IMR-90 (cell line): ENCODE data around the gene LDLRAD4. TPM values are rescaled to one million over a fixed set of nuclear protein-coding genes. Genes with fewer than 3 reads are reported as not detected.

ENCODE experiments used
- ATAC-seq: fragments of 200-7000 bp; cut with Tn5 transposase; 2 replicates; pipeline ENCODE4 v1.9.1; 2020; ENCODE audit warnings: low read depth, mild to moderate bottlenecking, moderate library complexity
- BruUV-seq: library from RNA; stranded (reverse); fragments of 400-500 nt; replicated peaks from 2 replicates; lab custom pipeline; 2021; lab: Mats Ljungman, UMichigan
- CTCF ChIA-PET: fragments of 300-600 bp; formaldehyde crosslinking; extraction: SDS; loops from one replicate; lab custom pipeline; 2021; ENCODE audit warnings: antibody characterized with exemption; lab: Yijun Ruan, JAX
- POLR2A ChIA-PET: fragments of 300-600 bp; sonication (Branson Sonifier 250); formaldehyde crosslinking; loops from one replicate; lab custom pipeline; 2022; ENCODE audit warnings: antibody characterized with exemption; ENCODE audit not compliant: unreplicated experiment; lab: Charles Lee
- DNase-seq: peaks from one replicate; pipeline ENCODE4 v3.0.0; 2013
- H2AFZ ChIP-seq: replicated peaks from 2 replicates; pipeline ENCODE3; 2013; ENCODE audit warnings: low read length, mild to moderate bottlenecking; ENCODE audit not compliant: poor library complexity
- H2AK5ac ChIP-seq: 2 replicates; pipeline ENCODE4 v1.6.1; 2013; ENCODE audit warnings: low read depth, low read length, inconsistent platforms
- H2AK9ac ChIP-seq: replicated peaks from 2 replicates; pipeline ENCODE3; 2013; ENCODE audit warnings: mild to moderate bottlenecking, low read depth, low read length, moderate library complexity; ENCODE audit not compliant: poor library complexity
- H2BK120ac ChIP-seq: 2 replicates; pipeline ENCODE4 v1.6.1; 2013; ENCODE audit warnings: low read depth, low read length, inconsistent platforms
- H2BK15ac ChIP-seq: 3 replicates; pipeline ENCODE4 v1.6.1; 2013; ENCODE audit warnings: low read depth, low read length, inconsistent platforms
- H2BK20ac ChIP-seq: 2 replicates; pipeline ENCODE4 v1.6.1; 2013; ENCODE audit warnings: low read depth, mild to moderate bottlenecking, inconsistent platforms, low read length, moderate library complexity
- H2BK5ac ChIP-seq: 2 replicates; pipeline ENCODE4 v1.6.1; 2013; ENCODE audit warnings: mild to moderate bottlenecking, low read depth, low read length, inconsistent platforms; ENCODE audit not compliant: poor library complexity, severe bottlenecking
- H3K14ac ChIP-seq: replicated peaks from 2 replicates; pipeline ENCODE4 v1.6.1; 2013; ENCODE audit warnings: low read depth, low read length, inconsistent platforms
- H3K18ac ChIP-seq: 2 replicates; pipeline ENCODE4 v1.6.1; 2013; ENCODE audit warnings: low read depth, low read length, control low read depth
- H3K23ac ChIP-seq: 2 replicates; pipeline ENCODE4 v1.6.1; 2013; ENCODE audit warnings: low read depth, low read length, inconsistent platforms
- H3K27ac ChIP-seq: 2 replicates; pipeline ENCODE4 v1.5.1; 2013; ENCODE audit warnings: mild to moderate bottlenecking, control low read depth, low read length; ENCODE audit not compliant: insufficient read depth
- H3K27me3 ChIP-seq: 2 replicates; pipeline ENCODE4 v1.6.1; 2013; ENCODE audit warnings: low read length; ENCODE audit not compliant: control insufficient read depth, insufficient read depth
- H3K36me3 ChIP-seq: 2 replicates; pipeline ENCODE4 v1.6.1; 2013; ENCODE audit warnings: low read length, mixed read lengths; ENCODE audit not compliant: control insufficient read depth, insufficient read depth
- H3K4ac ChIP-seq: 2 replicates; pipeline ENCODE4 v1.6.1; 2013; ENCODE audit warnings: low read depth, low read length, inconsistent platforms
- H3K4me1 ChIP-seq: 2 replicates; pipeline ENCODE4 v1.6.1; 2013; ENCODE audit warnings: low read length, mixed read lengths; ENCODE audit not compliant: control insufficient read depth, insufficient read depth
- H3K4me2 ChIP-seq: 2 replicates; pipeline ENCODE4 v1.6.1; 2013; ENCODE audit warnings: low read depth, mild to moderate bottlenecking, control low read depth, low read length, moderate library complexity
- H3K4me3 ChIP-seq: 2 replicates; pipeline ENCODE4 v1.5.1; 2013; ENCODE audit warnings: low read depth, mild to moderate bottlenecking, control low read depth, low read length, moderate library complexity; ENCODE audit not compliant: insufficient read depth
- H3K56ac ChIP-seq: 2 replicates; pipeline ENCODE4 v1.6.1; 2013; ENCODE audit warnings: low read length, inconsistent platforms; ENCODE audit not compliant: insufficient read depth; ENCODE audit errors: extremely low read depth
- H3K79me1 ChIP-seq, 2 experiments: 2 replicates each; pipeline ENCODE4 v1.6.1; 2013; ENCODE audit warnings: low read length in 2 of 2, inconsistent platforms in 1 of 2, low read depth in 1 of 2
- H3K9ac ChIP-seq: 2 replicates; pipeline ENCODE4 v1.6.1; 2013; ENCODE audit warnings: low read depth, low read length, control low read depth
- H3K9me1 ChIP-seq: 2 replicates; pipeline ENCODE4 v1.6.1; 2013; ENCODE audit warnings: low read length, inconsistent platforms; ENCODE audit not compliant: insufficient read depth
- H3K9me3 ChIP-seq: 2 replicates; pipeline ENCODE4 v1.6.1; 2013; ENCODE audit warnings: low read length; ENCODE audit not compliant: control insufficient read depth, insufficient read depth
- H4K20me1 ChIP-seq: 2 replicates; pipeline ENCODE4 v1.6.1; 2013; ENCODE audit warnings: low read length, inconsistent platforms; ENCODE audit not compliant: insufficient read depth
- H4K5ac ChIP-seq: 2 replicates; pipeline ENCODE4 v1.6.1; 2013; ENCODE audit warnings: mild to moderate bottlenecking, low read depth, low read length, control low read depth
- H4K8ac ChIP-seq, 2 experiments: 2 replicates each; pipeline ENCODE4 v1.6.1; 2013; ENCODE audit warnings: low read depth in 2 of 2, low read length in 2 of 2, control low read depth in 1 of 2, inconsistent platforms in 1 of 2
- H4K91ac ChIP-seq: 2 replicates; pipeline ENCODE4 v1.6.1; 2013; ENCODE audit warnings: low read depth, low read length, inconsistent platforms; ENCODE audit not compliant: insufficient read depth
- BHLHE40 ChIP-seq: fragments of 150-350 bp; IDR thresholded peaks from 2 replicates; pipeline ENCODE4 v1.6.1; 2016; ENCODE audit warnings: mild to moderate bottlenecking, low read depth, low read length
- CEBPB ChIP-seq: IDR thresholded peaks from 2 replicates; pipeline ENCODE4 v1.6.1; 2012; ENCODE audit warnings: low read depth, low read length, improper control_type of control experiment
- FOS ChIP-seq: fragments of 150-350 bp; IDR thresholded peaks from 2 replicates; pipeline ENCODE4 v1.6.1; 2016; ENCODE audit warnings: low read depth, low read length
- MAFK ChIP-seq: IDR thresholded peaks from 2 replicates; pipeline ENCODE4 v1.6.1; 2012; ENCODE audit warnings: low read depth, low read length, improper control_type of control experiment
- MAZ ChIP-seq: IDR thresholded peaks from 2 replicates; pipeline ENCODE4 v1.6.1; 2012; ENCODE audit warnings: low read depth, mild to moderate bottlenecking, low read length, improper control_type of control experiment, moderate library complexity, borderline replicate concordance
- MXI1 ChIP-seq: IDR thresholded peaks from 2 replicates; pipeline ENCODE4 v1.6.1; 2012; ENCODE audit warnings: low read depth, mild to moderate bottlenecking, low read length, moderate library complexity, borderline replicate concordance
- NFE2L2 ChIP-seq: fragments of 150-350 bp; IDR thresholded peaks from 2 replicates; pipeline ENCODE4 v1.6.1; 2016; ENCODE audit warnings: low read depth, mild to moderate bottlenecking, low read length
- POLR2A ChIP-seq: IDR thresholded peaks from 2 replicates; pipeline ENCODE4 v1.6.1; 2012; ENCODE audit warnings: mild to moderate bottlenecking, low read depth, low read length
- RAD21 ChIP-seq: IDR thresholded peaks from 2 replicates; pipeline ENCODE4 v1.6.1; 2012; ENCODE audit warnings: low read length, improper control_type of control experiment
- RCOR1 ChIP-seq: IDR thresholded peaks from 2 replicates; pipeline ENCODE4 v1.6.1; 2012; ENCODE audit warnings: mild to moderate bottlenecking, low read length, improper control_type of control experiment; ENCODE audit not compliant: insufficient replicate concordance
- RFX5 ChIP-seq: IDR thresholded peaks from 2 replicates; pipeline ENCODE4 v1.8.0; 2012; ENCODE audit warnings: low read depth, mild to moderate bottlenecking, low read length, moderate library complexity
- WGBS, 2 experiments: methylation state at CpG; one replicate each; pipeline versions ENCODE4 v1.1.5 to v1.1.7; 2013; ENCODE audit warnings: missing lambda C conversion rate in 2 of 2; ENCODE audit not compliant: insufficient read length in 1 of 2; ENCODE audit errors: extremely low coverage in 2 of 2; 5-methylcytosine and 5-hydroxymethylcytosine counted together
- dilution Hi-C: fragments of 300-500 bp; cut with HindIII; formaldehyde crosslinking; loops from one replicate; pipeline ENCODE4 v1.14.3; 2018; ENCODE audit warnings: low sequenced_read_pairs; ENCODE audit not compliant: unreplicated experiment
- in situ Hi-C: fragments of 300-500 bp; cut with MboI; formaldehyde crosslinking; loops from 3 replicates; pipeline ENCODE4 v1.14.3; 2019; ENCODE audit warnings: low sequenced_read_pairs, inconsistent platforms, mixed read lengths
- intact Hi-C: fragments of 100-400 bp; cut with micrococcal nuclease; formaldehyde crosslinking; loops from 2 replicates; pipeline ENCODE4 v1.10.0; 2022
- polyA plus RNA-seq, 3 experiments: library from polyadenylated mRNA; depleted of rRNA; stranded (reverse); fragments of >200 nt; gene quantifications; 2 replicates each; pipeline ENCODE4 v1.2.3, GENCODE V29; 2012; ENCODE audit warnings: low replicate concordance in 1 of 3
- total RNA-seq: library from RNA; depleted of rRNA; stranded (reverse); fragments of >200 nt; gene quantifications from 2 replicates; pipeline ENCODE4 v1.2.3, GENCODE V29; 2012
- TF ChIP-seq, protein P1 (sequence below): fragments of 150-350 bp; IDR thresholded peaks from 2 replicates; pipeline ENCODE4 v1.6.1; 2017; ENCODE audit warnings: mild to moderate bottlenecking, antibody characterized with exemption, low read length, low read depth
- TF ChIP-seq, protein P2 (sequence below): fragments of 150-350 bp; IDR thresholded peaks from 2 replicates; pipeline ENCODE4 v1.6.1; 2016; ENCODE audit warnings: low read depth, mild to moderate bottlenecking, low read length, moderate library complexity, borderline replicate concordance

The LDLRAD4 gene
- total and polyA plus RNA-seq, 2 of the 4 experiments (the other 2 are of a cell fraction) = not detected

DNA sequence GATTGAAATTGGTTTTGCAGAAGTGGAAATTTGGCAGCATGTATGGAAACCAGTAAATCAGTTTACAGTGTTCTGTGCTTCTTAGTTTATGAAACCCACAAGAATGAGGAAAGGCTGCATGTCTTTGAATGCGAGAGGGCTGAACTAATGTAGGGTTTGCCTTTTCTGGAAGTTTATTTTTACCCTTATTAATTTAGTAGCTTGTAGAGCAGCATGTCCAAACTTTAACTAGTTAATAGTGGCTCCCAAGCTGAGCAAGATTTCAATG, 50.4 kb downstream of the LDLRAD4 start:
- H2BK20ac ChIP-seq = no peak overlapping the region
- no peak overlapping the region for H3K56ac ChIP-seq
- H4K20me1 ChIP-seq = no peaks in the 10 kb centered on the region
- H3K4me2 ChIP-seq = no peak overlapping the region
- H3K4me1 ChIP-seq = no peaks in the 10 kb centered on the region
- no CpG with 5 or more reads among the region's 1 CpG for WGBS, 2 experiments
- H3K79me1 ChIP-seq = no peaks in the 10 kb centered on the region
- H2BK5ac ChIP-seq = no peak overlapping the region
- H4K8ac ChIP-seq = no peak overlapping the region
- no peak overlapping the region for H4K5ac ChIP-seq
- TF ChIP-seq NFE2L2 (no peak), POLR2A (no peak), CEBPB (no peak), BHLHE40 (no peak), MAFK (no peak), MXI1 (no peak), RCOR1 (no peak), RAD21 (no peak), MAZ (no peak), FOS (no peak), RFX5 (no peak)
- TF ChIP-seq, protein P1, sequence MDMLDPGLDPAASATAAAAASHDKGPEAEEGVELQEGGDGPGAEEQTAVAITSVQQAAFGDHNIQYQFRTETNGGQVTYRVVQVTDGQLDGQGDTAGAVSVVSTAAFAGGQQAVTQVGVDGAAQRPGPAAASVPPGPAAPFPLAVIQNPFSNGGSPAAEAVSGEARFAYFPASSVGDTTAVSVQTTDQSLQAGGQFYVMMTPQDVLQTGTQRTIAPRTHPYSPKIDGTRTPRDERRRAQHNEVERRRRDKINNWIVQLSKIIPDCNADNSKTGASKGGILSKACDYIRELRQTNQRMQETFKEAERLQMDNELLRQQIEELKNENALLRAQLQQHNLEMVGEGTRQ = no peak
- TF ChIP-seq, protein P2, sequence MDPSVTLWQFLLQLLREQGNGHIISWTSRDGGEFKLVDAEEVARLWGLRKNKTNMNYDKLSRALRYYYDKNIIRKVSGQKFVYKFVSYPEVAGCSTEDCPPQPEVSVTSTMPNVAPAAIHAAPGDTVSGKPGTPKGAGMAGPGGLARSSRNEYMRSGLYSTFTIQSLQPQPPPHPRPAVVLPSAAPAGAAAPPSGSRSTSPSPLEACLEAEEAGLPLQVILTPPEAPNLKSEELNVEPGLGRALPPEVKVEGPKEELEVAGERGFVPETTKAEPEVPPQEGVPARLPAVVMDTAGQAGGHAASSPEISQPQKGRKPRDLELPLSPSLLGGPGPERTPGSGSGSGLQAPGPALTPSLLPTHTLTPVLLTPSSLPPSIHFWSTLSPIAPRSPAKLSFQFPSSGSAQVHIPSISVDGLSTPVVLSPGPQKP = no peak
- no peak overlapping the region for H2BK120ac ChIP-seq
- H3K18ac ChIP-seq = no peak overlapping the region
- no peaks in the 10 kb centered on the region for H3K9me3 ChIP-seq
- no peaks in the 10 kb centered on the region for H3K36me3 ChIP-seq
- no peak overlapping the region for H2AK5ac ChIP-seq
- ChIA-PET CTCF (no interaction called here), POLR2A (no interaction called here)
- ATAC-seq (no peak), DNase-seq (no peak)
- H3K9me1 ChIP-seq = no peaks in the 10 kb centered on the region
- H2AFZ ChIP-seq = no peak overlapping the region
- H3K4ac ChIP-seq = no peak overlapping the region
- H3K27ac ChIP-seq = no peak overlapping the region
- no peak overlapping the region for H3K4me3 ChIP-seq
- no peak overlapping the region for H2AK9ac ChIP-seq
- H3K23ac ChIP-seq = no peak overlapping the region
- no peak overlapping the region for H4K91ac ChIP-seq
- H2BK15ac ChIP-seq = no peak overlapping the region
- H3K9ac ChIP-seq = no peak overlapping the region
- H3K27me3 ChIP-seq = peaks cover 8% of the 10 kb centered on the region; the same call in 1 of the 2 replicates
- intact Hi-C loops = no loop called here
- no peak overlapping the region for H3K14ac ChIP-seq
- in situ Hi-C loops = no loop called here
- no TSS peak for BruUV-seq
- dilution Hi-C loops = no loop called here
